IMR-90 (cell line): ENCODE measurements around the gene CRYGN. TPM values are rescaled to one million over a fixed set of nuclear protein-coding genes. Genes with fewer than 3 reads are reported as not detected.

ENCODE experiments used
- microRNA-seq, 2 experiments: library from miRNA; stranded (forward) in 1 of 2; unstranded in 1 of 2; fragments of 10-50 nt in 1 of 2; fragments of <30 nt in 1 of 2; gene quantifications in 1 of 2; microRNA quantifications in 1 of 2; one replicate each; pipeline versions ENCODE3 to v1.1.0; 2013 to 2020; ENCODE audit not compliant: insufficient read depth in 1 of 2, insufficient read length in 1 of 2, unreplicated experiment in 1 of 2
- polyA plus RNA-seq, 3 experiments: library from polyadenylated mRNA; depleted of rRNA; stranded (reverse); fragments of >200 nt; gene quantifications; 2 replicates each; pipeline ENCODE4 v1.2.3, GENCODE V29; 2012; ENCODE audit warnings: low replicate concordance in 1 of 3
- small RNA-seq, 5 experiments: library from RNA; depleted of rRNA; stranded (forward); fragments of <200 nt; gene quantifications; one replicate each; pipeline ENCODE3, GENCODE V24; 2012
- total RNA-seq: library from RNA; depleted of rRNA; stranded (reverse); fragments of >200 nt; gene quantifications from 2 replicates; pipeline ENCODE4 v1.2.3, GENCODE V29; 2012; rRNA removed

CRYGN gene
- total and polyA plus RNA-seq, 2 of the 4 experiments (the other 2 are of a cell fraction), result not detected

Small RNAs within 50 kb of the gene (microRNA-seq; reads per million reads assigned to microRNA genes)
- gene MIR3907 (ENCODE audit: insufficient read depth in 1 of 2, insufficient read length in 1 of 2, unreplicated experiment in 1 of 2) (0 reads per million in 2 experiments), gene RN7SL76P (ENCODE audit: insufficient read depth, insufficient read length) (not detected)

Small RNAs within 50 kb of the gene (small RNA-seq; reads per million reads assigned to genes)
- gene MIR3907, result 0 reads per million in 5 experiments
- 0 reads per million in 5 experiments for gene RN7SL76P

Other genes starting within 250 kb of the CRYGN start
- gene H2BK1, start 229.7 kb downstream of the CRYGN start, total RNA-seq, result not detected in 2 replicates
- not detected in 2 replicates for gene H2BK1, start 229.7 kb downstream of the CRYGN start, polyA plus RNA-seq (2012; rRNA removed)
- 100 and 103 TPM in 2 replicates for gene ABCF2, start 212.9 kb downstream of the CRYGN start, total RNA-seq
- gene ABCF2, start 212.9 kb downstream of the CRYGN start, polyA plus RNA-seq (2012; rRNA removed), result 40.3 and 46.2 TPM in 2 replicates
- 26.2 and 26.9 TPM in 2 replicates for gene CHPF2, start 207.7 kb downstream of the CRYGN start, total RNA-seq
- gene CHPF2, start 207.7 kb downstream of the CRYGN start, polyA plus RNA-seq (2012; rRNA removed), result 77.0 and 80.0 TPM in 2 replicates
- gene SMARCD3, start 191.4 kb downstream of the CRYGN start, total RNA-seq, result 33.1 and 37.5 TPM in 2 replicates
- gene SMARCD3, start 191.4 kb downstream of the CRYGN start, polyA plus RNA-seq (2012; rRNA removed), result 43.8 and 48.5 TPM in 2 replicates
- 20.1 and 31.9 TPM in 2 replicates for gene NUB1, start 98.3 kb downstream of the CRYGN start, total RNA-seq
- 27.2 and 29.7 TPM in 2 replicates for gene NUB1, start 98.3 kb downstream of the CRYGN start, polyA plus RNA-seq (2012; rRNA removed)
- gene WDR86, start 30.1 kb downstream of the CRYGN start, total RNA-seq, result not detected in 2 replicates
- not detected in 2 replicates for gene WDR86, start 30.1 kb downstream of the CRYGN start, polyA plus RNA-seq (2012; rRNA removed)
- 19.7 and 45.5 TPM in 2 replicates for gene RHEB, start 79.8 kb upstream of the CRYGN start, total RNA-seq
- gene RHEB, start 79.8 kb upstream of the CRYGN start, polyA plus RNA-seq (2012; rRNA removed), result 56.8 and 67.2 TPM in 2 replicates